ENCODE data around the gene NEK8.
A peak's percentile ranks its signal among the peaks of the same experiment; 100 is the strongest.
"Not testable (repeated sequence)": the region's sequence is repeated elsewhere in the genome, so short reads cannot be mapped to it uniquely, and the experiment has no call there.

The NEK8 gene

DNA sequence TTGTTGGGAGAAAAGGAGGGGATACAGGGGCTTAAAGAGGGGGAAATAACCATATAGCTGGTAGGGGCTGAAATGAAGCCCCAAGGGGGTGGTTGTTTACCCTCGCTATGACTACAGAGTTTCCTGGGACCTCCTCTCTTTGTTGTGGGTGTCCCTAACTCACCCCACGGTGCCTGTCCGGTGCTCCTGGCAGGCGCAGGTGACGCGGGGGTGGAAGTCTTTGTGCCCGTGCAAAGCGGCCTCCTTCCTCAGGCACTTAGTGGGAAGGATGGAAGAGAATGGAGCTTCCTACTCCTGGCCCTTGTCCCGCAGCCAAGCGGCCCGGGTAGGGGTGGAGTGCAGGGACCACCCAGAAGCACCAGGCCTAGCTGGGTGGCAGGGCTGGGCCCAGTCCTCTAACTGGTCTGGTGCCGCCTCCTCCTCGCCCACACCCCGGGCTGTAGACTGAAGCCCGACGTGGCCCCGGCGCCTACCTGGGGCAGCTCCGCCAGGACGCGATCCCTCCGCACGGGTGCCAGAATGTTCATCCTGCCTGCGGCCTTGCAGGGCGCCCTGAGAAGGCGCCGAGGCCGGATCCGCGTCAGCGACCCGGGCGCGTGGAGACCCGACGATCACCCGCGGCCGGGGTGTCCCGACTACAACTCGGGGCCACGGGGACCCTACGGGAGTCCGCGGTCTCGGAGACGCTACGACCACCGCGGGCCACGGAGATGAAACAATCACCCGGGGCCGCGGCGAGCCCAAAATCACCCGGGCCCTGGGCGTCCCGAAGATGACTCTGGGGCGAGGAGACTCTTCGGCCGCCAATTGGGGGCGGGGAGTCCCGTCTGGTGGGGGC lies 11.6 kb upstream of the NEK8 start:
- TF ChIP-seq POLR2A (IDR thresholded peaks at IDR 0.05; ENCODE audit: low read depth, low read length): peak; percentile 18; the same call in 1 of the 2 replicates
- no peak for DNase-seq (ENCODE audit: insufficient read length, low spot score)
- FAIRE-seq: no peak

DNA sequence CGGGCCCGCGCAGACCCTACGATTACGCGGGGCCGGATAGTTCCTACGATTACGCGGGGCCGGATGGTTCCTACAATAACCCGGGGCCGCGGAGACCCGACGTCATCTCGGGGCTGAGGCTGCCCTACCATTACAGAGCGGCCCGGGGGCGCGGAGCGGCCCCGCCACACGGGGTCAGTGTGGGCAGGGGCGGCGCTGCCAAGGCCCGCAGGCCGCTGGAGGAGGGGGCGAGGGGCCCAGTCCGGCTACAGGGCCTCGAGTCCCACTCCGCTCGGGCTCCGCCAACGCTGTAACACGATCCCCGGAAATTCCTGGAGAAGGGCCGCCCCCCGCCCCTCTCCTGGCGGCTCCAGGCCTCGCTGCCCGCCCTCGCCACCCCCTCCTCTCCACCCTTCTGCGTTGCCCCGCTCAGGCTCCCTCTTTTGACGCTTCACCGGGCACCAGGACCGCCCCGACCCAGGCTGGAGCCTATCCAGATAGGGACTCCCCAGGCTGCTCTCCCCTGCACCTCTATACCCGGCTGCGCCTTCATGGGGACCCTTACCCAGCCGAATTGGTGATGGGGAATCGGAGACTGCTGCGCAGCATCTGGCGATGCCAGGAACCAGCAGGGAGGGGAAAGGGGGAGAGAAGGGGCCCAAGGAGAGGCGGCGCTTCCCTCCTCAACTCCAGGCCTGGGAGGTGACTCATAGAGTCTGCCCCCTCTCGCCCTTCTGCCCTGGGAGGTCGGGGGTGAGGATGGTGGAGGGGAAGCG lies 10.8 kb upstream of the NEK8 start, which contains the start of gene RAB34:
Gene RAB34 (minus strand): TSS at position 291 of the 755 bp plus-strand sequence. CDS start 602 bp downstream, outside the sequence.
- DNase-seq (ENCODE audit: insufficient read length, low spot score): peak; percentile 88
- no peak for FAIRE-seq
- peak; percentile 76 for TF ChIP-seq POLR2A (IDR thresholded peaks at IDR 0.05; ENCODE audit: low read depth, low read length)

DNA sequence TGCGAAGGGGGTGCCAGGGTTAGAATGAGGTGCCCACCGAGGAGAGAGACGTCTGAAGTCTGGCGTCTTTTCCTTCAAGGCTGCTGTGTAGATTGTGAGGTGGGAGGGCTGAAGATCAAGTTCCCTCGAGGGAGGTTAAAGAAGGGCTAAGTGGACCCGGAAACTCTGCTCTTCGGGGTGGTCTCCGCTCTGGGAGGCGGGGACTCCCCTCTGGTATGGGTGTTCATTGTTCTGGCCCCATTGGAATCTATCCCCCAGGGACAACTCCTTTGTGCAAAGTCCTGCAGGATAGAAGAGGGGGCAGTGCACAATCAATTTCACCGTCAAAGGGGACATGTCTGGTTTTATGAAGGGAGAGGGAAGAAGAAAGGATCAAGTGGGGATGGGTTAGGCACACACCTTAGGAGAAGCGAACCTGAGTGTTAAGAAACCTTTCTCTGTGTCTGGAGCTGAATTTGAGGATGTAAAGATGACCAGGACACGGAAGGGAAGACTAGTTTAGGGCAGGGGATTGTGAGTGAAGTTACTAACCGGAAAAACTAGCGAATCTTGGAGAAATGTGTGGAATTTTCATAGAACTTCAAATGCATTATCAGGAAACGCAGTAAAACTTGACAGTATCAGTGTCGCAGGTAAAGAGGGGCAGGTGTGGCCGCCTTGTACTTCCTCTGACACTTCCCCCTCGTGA lies 10.1 kb upstream of the NEK8 start:
- TF ChIP-seq POLR2A (IDR thresholded peaks at IDR 0.05; ENCODE audit: low read depth, low read length): no peak
- no peak for FAIRE-seq
- DNase-seq (ENCODE audit: insufficient read length, low spot score): no peak

DNA sequence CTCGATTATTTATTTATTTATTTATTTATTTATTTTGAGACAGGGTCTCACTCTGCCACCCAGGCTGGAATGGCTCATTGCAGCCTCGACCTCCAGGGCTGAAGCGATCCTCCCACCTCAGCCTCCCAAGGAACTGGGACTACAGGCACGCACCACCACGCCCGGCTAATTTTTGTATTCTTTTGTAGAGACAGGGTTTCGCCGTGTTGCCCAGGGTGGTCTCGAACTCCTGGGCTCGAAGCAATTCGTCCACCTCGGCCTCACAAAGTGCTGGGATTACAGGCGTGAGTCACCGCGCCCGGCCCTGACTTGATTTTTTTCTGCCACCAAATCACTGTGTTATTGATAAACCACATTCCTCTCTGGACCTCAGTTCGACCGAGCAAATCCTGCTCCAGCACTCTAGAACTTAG lies 9.6 kb upstream of the NEK8 start:
- FAIRE-seq (no peak), DNase-seq (ENCODE audit: insufficient read length, low spot score) (no peak)
- TF ChIP-seq POLR2A (IDR thresholded peaks at IDR 0.05; ENCODE audit: low read depth, low read length): no peak

DNA sequence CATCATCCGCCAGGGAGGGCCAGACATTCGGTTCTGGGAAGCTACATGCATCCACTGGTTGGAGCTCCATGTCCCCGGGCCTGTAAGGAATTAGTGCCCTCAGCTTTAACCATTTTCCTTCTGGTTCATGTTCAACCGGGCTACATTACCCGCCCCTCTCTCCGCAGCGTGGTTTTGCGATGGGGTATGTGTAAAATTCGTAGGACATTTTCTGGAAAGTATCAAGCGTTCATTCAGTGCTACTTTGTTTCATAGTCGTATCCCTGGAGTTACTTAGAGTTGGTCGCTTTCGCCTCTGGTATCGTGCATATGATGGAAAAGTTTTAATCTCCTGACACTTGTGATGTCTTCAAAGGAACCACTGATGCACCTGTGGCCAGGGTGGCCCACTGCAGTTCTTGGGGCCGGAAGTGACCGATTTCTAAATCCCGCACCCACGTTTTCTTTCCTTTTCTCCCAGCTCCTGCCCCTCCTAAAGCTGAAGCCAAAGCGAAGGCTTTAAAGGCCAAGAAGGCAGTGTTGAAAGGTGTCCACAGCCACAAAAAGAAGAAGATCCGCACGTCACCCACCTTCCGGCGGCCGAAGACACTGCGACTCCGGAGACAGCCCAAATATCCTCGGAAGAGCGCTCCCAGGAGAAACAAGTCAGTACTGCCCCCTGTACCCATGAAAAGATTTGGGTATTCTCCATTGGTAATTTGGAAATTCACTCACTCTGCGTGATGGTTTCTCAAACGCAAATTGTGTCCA lies 8.2 kb upstream of the NEK8 start:
- no peak for TF ChIP-seq POLR2A (IDR thresholded peaks at IDR 0.05; ENCODE audit: low read depth, low read length)
- FAIRE-seq (no peak), DNase-seq (ENCODE audit: insufficient read length, low spot score) (no peak)

DNA sequence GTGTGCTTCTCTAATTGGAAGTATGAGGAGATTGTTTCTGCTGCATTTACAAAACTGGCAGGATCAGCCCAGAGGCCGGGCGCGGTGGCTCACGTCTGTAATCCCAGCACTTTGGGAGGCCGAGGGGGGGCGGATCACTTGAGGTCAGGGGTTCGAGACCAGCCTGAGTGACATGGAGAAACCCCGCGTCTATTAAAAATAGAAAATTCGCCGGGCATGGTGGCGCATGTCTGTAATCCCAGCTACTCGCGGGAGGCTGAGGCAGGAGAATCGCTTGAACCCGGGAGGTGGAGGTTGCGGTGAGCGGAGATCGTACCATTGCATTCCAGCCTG lies 7.6 kb upstream of the NEK8 start:
- not testable (repeated sequence) for DNase-seq (ENCODE audit: insufficient read length, low spot score); FAIRE-seq

DNA sequence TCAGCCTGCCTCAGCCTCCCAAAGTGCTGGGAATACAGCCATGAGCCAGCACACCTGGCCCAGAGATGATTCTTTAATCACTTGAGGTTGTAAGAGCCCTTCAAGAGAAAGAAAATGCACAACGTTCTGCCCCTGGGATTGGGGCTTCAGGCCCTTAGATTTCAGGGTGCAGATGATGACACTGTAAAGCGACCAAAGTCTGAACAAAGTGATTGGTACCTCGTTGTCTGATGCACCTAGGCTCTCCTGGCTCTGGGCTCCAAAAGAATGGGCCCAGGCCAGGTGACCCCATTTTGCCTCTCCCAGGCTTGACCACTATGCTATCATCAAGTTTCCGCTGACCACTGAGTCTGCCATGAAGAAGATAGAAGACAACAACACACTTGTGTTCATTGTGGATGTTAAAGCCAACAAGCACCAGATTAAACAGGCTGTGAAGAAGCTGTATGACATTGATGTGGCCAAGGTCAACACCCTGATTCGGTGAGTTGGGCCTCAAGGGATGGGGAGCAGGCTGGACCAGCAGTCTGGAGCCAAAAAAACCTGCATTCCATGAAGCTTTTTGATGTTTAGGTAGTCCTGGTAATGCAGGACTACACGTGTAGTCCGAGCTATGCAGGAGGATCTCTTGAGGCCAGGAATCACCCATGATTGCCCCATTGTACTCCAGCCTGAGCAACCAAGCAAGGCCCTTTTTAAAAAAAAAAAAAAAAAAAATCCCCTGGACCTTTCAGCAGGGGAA lies 6.0 kb upstream of the NEK8 start:
- FAIRE-seq (no peak), DNase-seq (ENCODE audit: insufficient read length, low spot score) (no peak)
- TF ChIP-seq POLR2A (IDR thresholded peaks at IDR 0.05; ENCODE audit: low read depth, low read length): no peak

DNA sequence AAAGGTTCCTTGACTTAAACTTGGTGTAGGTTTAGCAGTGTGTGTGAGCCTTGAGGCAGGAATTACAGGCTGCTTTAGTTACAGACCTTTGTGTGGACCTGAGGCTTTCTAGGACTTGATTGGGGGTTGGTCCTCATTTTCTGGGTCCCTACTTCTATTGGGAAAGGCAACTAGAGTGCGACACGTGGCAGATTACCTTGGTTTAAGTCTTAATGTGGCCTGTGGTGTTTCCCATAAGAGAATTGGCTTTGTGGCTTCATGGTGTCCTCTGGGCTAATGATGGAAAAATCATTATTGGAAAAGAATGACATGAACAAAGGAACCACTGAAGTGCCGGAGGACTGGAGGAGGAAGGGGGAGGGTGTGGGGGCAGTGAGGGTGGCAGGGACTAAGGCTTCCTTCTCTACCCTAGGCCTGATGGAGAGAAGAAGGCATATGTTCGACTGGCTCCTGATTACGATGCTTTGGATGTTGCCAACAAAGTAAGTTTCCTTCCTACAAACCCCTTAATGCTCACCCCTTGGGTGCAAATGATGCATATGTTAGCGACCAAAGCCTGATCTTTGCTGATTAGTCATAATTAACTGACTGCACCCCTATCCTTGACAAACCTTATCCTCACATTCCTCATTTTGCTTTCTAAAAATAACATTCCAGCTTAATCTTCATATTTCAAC lies 5.3 kb upstream of the NEK8 start:
- no peak for FAIRE-seq
- no peak for TF ChIP-seq POLR2A (IDR thresholded peaks at IDR 0.05; ENCODE audit: low read depth, low read length)

DNA sequence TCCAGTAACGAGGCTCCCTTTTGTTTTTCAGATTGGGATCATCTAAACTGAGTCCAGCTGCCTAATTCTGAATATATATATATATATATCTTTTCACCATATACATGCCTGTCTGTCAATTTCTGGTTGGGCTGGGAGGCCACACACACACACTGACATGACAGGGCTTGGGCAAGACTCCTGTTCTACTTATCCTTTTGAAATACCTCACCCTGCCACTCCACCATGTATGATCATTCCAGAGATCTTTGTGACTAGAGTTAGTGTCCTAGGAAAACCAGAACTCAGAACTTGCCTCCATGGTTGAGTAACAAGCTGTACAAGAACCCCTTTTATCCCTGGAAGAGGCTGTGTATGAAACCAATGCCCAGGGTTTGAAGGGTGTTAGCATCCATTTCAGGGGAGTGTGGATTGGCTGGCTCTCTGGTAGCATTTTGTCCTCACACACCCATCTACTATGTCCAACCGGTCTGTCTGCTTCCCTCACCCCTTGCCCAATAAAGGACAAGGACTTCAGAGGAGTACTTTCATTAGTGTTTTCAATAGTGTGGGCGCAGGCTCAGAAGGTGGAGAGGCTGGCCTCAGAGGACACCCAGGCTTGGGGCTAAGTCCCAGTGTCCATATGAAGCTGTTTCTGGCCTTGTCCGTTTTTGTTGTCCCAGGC lies 4.6 kb upstream of the NEK8 start:
- DNase-seq (ENCODE audit: insufficient read length, low spot score); FAIRE-seq: not testable (repeated sequence)

More for the DNA sequence above, 5.3 kb upstream of the NEK8 start:
- DNase-seq (ENCODE audit: insufficient read length, low spot score): no peak

DNA sequence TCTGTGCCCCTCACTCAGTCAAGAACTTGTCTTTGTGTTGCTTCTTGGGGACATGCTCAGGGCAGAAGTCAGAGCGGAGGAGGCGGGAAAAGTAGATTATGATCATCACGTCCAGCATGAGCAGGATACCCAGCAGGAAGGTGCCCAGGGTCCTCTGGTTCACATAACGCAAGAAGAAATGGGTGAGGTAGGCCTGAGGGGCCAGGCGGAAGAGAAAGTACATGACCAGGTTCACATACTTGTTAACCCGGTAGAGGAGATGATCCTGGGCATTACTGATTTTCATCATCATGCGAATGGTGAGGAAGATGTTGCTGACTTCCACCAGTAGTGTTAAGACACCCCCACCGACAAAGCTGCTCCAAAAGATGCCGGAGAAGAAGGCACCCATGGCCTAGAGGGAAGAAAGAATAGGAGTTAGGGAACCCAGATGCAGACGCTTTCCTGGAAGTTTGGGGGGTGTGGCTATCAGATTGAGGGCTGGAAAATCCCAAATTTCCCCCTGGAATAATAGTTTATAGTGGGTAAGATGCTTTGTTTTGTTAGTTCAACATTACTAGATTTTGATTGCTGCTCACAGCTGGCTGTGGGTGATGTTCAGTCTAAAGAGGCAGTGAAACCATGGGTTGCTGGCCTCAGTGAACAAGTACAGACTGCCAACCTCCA lies 4.0 kb upstream of the NEK8 start:
- DNase-seq (ENCODE audit: insufficient read length, low spot score) (no peak), FAIRE-seq (no peak)
- TF ChIP-seq POLR2A (IDR thresholded peaks at IDR 0.05; ENCODE audit: low read depth, low read length): no peak

DNA sequence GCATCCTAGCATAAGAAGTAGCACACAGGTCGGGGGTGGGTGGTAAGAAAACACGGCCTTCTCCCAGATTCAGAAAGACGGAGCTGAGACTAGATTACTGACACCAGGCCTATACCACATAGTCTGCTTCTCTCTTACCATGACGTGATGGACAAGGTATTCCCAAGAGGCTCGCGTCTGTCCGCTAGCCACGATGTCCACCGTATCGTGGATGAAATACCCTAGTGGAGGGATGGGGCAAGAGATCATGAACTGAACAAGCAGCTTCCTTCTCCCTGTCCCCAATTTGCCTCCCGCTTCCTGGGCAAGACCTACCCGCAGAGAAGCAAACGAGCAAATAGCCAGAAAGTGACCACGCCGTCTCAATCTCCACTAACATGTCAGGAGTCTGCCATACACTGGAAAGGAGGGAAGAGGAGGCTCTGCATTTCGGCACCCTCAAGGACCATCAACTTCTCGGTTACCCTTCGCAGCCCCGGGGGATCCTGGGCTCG lies 3.4 kb upstream of the NEK8 start:
- TF ChIP-seq POLR2A (IDR thresholded peaks at IDR 0.05; ENCODE audit: low read depth, low read length): no peak; the same call in 1 of the 2 replicates
- FAIRE-seq: no peak

More for the DNA sequence above, 3.4 kb upstream of the NEK8 start:
- DNase-seq (ENCODE audit: insufficient read length, low spot score): no peak

All from H54 (cell line).